ENCODE measurements around the gene NR1H3. TPM values are rescaled to one million over a fixed set of nuclear protein-coding genes. Genes with fewer than 3 reads are reported as not detected.
"Not testable (repeated sequence)": the region's sequence is repeated elsewhere in the genome, so short reads cannot be mapped to it uniquely, and the experiment has no call there.

The NR1H3 gene
- total RNA-seq, 1 experiment from 2014 or later = 44.8 TPM

DNA sequence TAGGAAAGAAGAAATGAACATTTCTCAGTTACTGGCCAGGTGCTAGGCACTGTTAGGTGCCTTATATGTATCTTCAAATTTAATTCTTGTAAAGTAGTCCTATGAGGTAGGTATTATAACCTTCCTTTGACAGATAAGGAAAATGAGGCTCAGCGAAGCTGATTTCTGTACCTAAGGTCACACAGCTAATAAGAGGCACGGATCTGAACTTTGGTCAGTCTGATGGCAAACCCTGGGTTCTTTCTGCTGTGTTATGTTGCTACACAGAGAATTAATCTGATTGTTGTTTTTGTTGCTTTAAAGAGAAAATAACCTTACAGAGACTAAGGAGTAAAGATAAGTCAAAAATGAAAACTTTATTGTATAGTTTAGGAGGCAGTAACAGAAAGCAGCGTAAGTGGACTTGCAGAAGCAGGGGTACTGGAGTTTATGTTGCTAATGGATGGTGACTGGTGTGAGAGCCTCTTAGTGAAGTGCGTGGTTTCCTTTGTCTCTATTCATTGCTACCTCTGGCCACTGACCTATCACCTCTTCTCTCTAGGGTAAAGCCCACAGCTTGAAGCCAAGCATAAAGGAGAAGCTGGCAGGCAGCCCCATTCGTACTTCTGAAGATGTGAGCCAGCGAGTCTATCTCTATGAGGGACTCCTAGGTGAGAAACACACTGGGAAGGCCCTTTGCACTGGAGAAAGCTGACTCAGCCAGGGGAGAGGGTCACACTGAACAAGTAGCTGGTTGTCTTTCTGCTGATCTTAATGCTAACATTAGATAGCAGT lies 50.4 kb downstream of the NR1H3 start:
- peaks cover 3% of the 10 kb centered on the region for H3K36me3 ChIP-seq (ENCODE audit: control insufficient read depth, insufficient read depth, low read length)
- H3K27me3 Mint-ChIP-seq (ENCODE audit: insufficient read depth, unreplicated experiment) = no peaks in the 10 kb centered on the region
- H3K27me3 ChIP-seq (replicated peaks; ENCODE audit: control insufficient read depth, insufficient read depth, low read length) = no peaks in the 10 kb centered on the region
- H3K27ac Mint-ChIP-seq (ENCODE audit: unreplicated experiment) = no peak overlapping the region
- H3K4me3 Mint-ChIP-seq (ENCODE audit: unreplicated experiment) = no peak overlapping the region
- H3K4me1 Mint-ChIP-seq (ENCODE audit: low read depth, unreplicated experiment) = no peaks in the 10 kb centered on the region
- no peak for DNase-seq
- H3K4me1 ChIP-seq = no peaks in the 10 kb centered on the region
- no peak overlapping the region for H3K4me3 ChIP-seq (ENCODE audit: low read depth, low read length)
- H3K9me3 Mint-ChIP-seq (ENCODE audit: unreplicated experiment) = no peaks in the 10 kb centered on the region
- ChIA-PET CTCF (interaction anchor here (0.6 to 0.8 kb wide), 2 partner anchors 47 kb away, joined by 3 read pairs; no protein-coding TSS in a partner anchor), POLR2A (no interaction called here)
- peaks cover 71% of the 10 kb centered on the region for H3K36me3 Mint-ChIP-seq (ENCODE audit: insufficient read depth, unreplicated experiment)
- H3K9me3 ChIP-seq = no peaks in the 10 kb centered on the region
- no TSS peak for BruUV-seq (replicated peaks)
- TF ChIP-seq, protein P1, sequence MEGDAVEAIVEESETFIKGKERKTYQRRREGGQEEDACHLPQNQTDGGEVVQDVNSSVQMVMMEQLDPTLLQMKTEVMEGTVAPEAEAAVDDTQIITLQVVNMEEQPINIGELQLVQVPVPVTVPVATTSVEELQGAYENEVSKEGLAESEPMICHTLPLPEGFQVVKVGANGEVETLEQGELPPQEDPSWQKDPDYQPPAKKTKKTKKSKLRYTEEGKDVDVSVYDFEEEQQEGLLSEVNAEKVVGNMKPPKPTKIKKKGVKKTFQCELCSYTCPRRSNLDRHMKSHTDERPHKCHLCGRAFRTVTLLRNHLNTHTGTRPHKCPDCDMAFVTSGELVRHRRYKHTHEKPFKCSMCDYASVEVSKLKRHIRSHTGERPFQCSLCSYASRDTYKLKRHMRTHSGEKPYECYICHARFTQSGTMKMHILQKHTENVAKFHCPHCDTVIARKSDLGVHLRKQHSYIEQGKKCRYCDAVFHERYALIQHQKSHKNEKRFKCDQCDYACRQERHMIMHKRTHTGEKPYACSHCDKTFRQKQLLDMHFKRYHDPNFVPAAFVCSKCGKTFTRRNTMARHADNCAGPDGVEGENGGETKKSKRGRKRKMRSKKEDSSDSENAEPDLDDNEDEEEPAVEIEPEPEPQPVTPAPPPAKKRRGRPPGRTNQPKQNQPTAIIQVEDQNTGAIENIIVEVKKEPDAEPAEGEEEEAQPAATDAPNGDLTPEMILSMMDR (IDR thresholded peaks at IDR 0.05; ENCODE audit: insufficient read depth in 1 of 2, low read depth in 1 of 2, low read length in 1 of 2, severe bottlenecking in 1 of 2, unreplicated experiment in 1 of 2) = no peak
- intact Hi-C loops (cut with micrococcal nuclease; ENCODE audit: unreplicated experiment) = loop anchor here (2.0 kb wide), 1 partner anchor 47 kb away; no protein-coding TSS in a partner anchor

DNA sequence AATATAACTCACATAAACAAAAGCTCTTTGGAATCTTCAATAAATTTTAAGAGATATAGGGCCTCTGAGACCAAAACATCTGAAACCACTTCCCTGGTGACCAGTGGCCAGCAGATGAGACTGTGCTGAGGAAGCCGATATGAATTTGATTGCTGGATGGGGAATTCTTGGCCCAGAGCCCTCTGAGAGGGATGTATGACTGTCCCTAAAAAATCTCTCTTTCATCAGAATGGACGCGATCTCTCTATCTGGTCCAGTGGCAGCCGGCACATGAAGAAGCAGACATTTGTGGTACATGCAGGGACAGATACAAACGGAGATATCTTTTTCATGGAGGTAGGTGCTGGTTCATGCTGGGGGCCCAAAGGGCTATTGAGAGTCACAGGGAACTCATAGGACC lies 57.2 kb downstream of the NR1H3 start:
- no peak overlapping the region for H3K4me3 Mint-ChIP-seq (ENCODE audit: unreplicated experiment)
- H3K36me3 Mint-ChIP-seq (ENCODE audit: insufficient read depth, unreplicated experiment) = peaks cover 63% of the 10 kb centered on the region
- Histone ChIP-seq H3K9me3 (no peaks in the 10 kb centered on the region), H3K4me3 (ENCODE audit: low read depth, low read length) (no peak overlapping the region), H3K36me3 (ENCODE audit: control insufficient read depth, insufficient read depth, low read length) (peaks cover 4% of the 10 kb centered on the region), H3K27me3 (replicated peaks; ENCODE audit: control insufficient read depth, insufficient read depth, low read length) (no peaks in the 10 kb centered on the region), H3K4me1 (no peaks in the 10 kb centered on the region)
- no peak for DNase-seq
- ChIA-PET CTCF (no interaction called here), POLR2A (no interaction called here)
- no peaks in the 10 kb centered on the region for H3K27me3 Mint-ChIP-seq (ENCODE audit: insufficient read depth, unreplicated experiment)
- TF ChIP-seq, protein P1 (IDR thresholded peaks at IDR 0.05; ENCODE audit: insufficient read depth in 1 of 2, low read depth in 1 of 2, low read length in 1 of 2, severe bottlenecking in 1 of 2, unreplicated experiment in 1 of 2) = no peak
- H3K27ac Mint-ChIP-seq (ENCODE audit: unreplicated experiment) = no peak overlapping the region
- H3K9me3 Mint-ChIP-seq (ENCODE audit: unreplicated experiment) = no peaks in the 10 kb centered on the region
- no peaks in the 10 kb centered on the region for H3K4me1 Mint-ChIP-seq (ENCODE audit: low read depth, unreplicated experiment)
- BruUV-seq (replicated peaks) = no TSS peak
- intact Hi-C loops (cut with micrococcal nuclease; ENCODE audit: unreplicated experiment) = no loop called here

DNA sequence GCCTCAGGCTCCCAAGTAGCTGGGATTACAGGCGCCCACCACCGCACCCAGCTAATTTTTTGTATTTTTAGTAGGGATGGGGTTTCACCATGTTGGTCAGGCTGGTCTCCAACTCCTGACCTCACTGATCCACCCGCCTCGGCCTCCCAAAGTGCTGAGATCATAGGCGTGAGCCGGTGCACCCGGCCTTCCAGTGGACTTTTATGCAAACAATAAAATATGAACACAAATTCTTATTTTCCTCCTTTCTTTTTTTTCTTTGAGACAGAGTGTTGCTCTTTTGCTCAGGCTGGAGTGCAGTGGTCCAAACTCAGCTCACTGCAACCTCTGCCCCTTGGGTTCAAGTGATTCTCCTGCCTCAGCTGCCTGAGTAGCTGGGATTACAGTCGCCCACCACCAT lies 58.7 kb downstream of the NR1H3 start:
- H3K27me3 ChIP-seq (replicated peaks; ENCODE audit: control insufficient read depth, insufficient read depth, low read length); POLR2A ChIA-PET; H3K36me3 ChIP-seq (ENCODE audit: control insufficient read depth, insufficient read depth, low read length); H3K4me1 ChIP-seq; BruUV-seq (replicated peaks); CTCF ChIA-PET; H3K9me3 Mint-ChIP-seq (ENCODE audit: unreplicated experiment); H3K27ac Mint-ChIP-seq (ENCODE audit: unreplicated experiment); H3K9me3 ChIP-seq; H3K27me3 Mint-ChIP-seq (ENCODE audit: insufficient read depth, unreplicated experiment); H3K4me3 Mint-ChIP-seq (ENCODE audit: unreplicated experiment); H3K4me1 Mint-ChIP-seq (ENCODE audit: low read depth, unreplicated experiment); H3K4me3 ChIP-seq (ENCODE audit: low read depth, low read length); DNase-seq; intact Hi-C loops (cut with micrococcal nuclease; ENCODE audit: unreplicated experiment): not testable (repeated sequence)
- peaks cover 55% of the 10 kb centered on the region for H3K36me3 Mint-ChIP-seq (ENCODE audit: insufficient read depth, unreplicated experiment)

Data from Caco-2 (cell line).